Cerebellar cortex (tissue), 1 donor: Measurements from ENCODE around the gene ACYP2.
"Not testable (repeated sequence)": the region's sequence is repeated elsewhere in the genome, so short reads cannot be mapped to it uniquely, and the experiment has no call there.

Source experiments
- DNase-seq: peaks from one replicate; pipeline ENCODE4 v3.0.0-alpha.2; 2015; ENCODE audit warnings: low spot score

Gene ACYP2

GRCh38 chr2:54099370-54099769, 16.0 kb upstream of the ACYP2 start:
- no peak for DNase-seq

GRCh38 chr2:54099829-54100585, 15.4 kb upstream of the ACYP2 start:
- no peak for DNase-seq

GRCh38 chr2:54100772-54101171, 14.6 kb upstream of the ACYP2 start:
- DNase-seq, result no peak

- no peak for DNase-seq
Measured at GRCh38 chr2:54103454-54104314, 11.7 kb upstream of the ACYP2 start.

- peak; percentile 84 for DNase-seq
Measured at GRCh38 chr2:54106631-54107454, 8.6 kb upstream of the ACYP2 start.

- no peak for DNase-seq
Measured at GRCh38 chr2:54107455-54107764, 8.0 kb upstream of the ACYP2 start.

GRCh38 chr2:54107903-54108615, 7.4 kb upstream of the ACYP2 start:
- peak; percentile 55 for DNase-seq

GRCh38 chr2:54109848-54110247, 5.6 kb upstream of the ACYP2 start:
- DNase-seq, result no peak

- not testable (repeated sequence) for DNase-seq
Measured at GRCh38 chr2:54114479-54114878, 936 bp upstream of the ACYP2 start.

GRCh38 chr2:54114936-54115283, 505 bp upstream of the ACYP2 start:
- DNase-seq, result no peak

GRCh38 chr2:54116598-54116997, 1.2 kb downstream of the ACYP2 start:
- not testable (repeated sequence) for DNase-seq

- no peak for DNase-seq
Measured at GRCh38 chr2:54120950-54121349, 5.5 kb downstream of the ACYP2 start.

- peak; percentile 81 for DNase-seq
Measured at GRCh38 chr2:54122171-54122935, 6.9 kb downstream of the ACYP2 start.

GRCh38 chr2:54122939-54123338, 7.5 kb downstream of the ACYP2 start:
- peak; percentile 58 for DNase-seq

- not testable (repeated sequence) for DNase-seq
Measured at GRCh38 chr2:54127174-54127573, 11.8 kb downstream of the ACYP2 start.

GRCh38 chr2:54133056-54133455, 17.6 kb downstream of the ACYP2 start:
- no peak for DNase-seq

- no peak for DNase-seq
Measured at GRCh38 chr2:54139210-54139609, 23.8 kb downstream of the ACYP2 start.

- DNase-seq, result no peak
Measured at GRCh38 chr2:54143780-54144179, 28.4 kb downstream of the ACYP2 start.

GRCh38 chr2:54148391-54148790, 33.0 kb downstream of the ACYP2 start:
- peak; percentile 80 for DNase-seq

- no peak for DNase-seq
Measured at GRCh38 chr2:54149638-54150441, 34.4 kb downstream of the ACYP2 start.
